KMS-11 (cell line): Measurements from ENCODE around the gene SLC2A11.
"Not testable (repeated sequence)": the region's sequence is repeated elsewhere in the genome, so short reads cannot be mapped to it uniquely, and the experiment has no call there.

Source experiments
- H2AFZ ChIP-seq: fragments of 200-600 bp; sonication (generic); 2 replicates; pipeline ENCODE4 v1.6.1; 2016; ENCODE audit warnings: antibody characterized with exemption, mixed run types, low read depth
- H3K27ac ChIP-seq: fragments of 200-600 bp; sonication (generic); 2 replicates; pipeline ENCODE4 v1.6.1; 2016; ENCODE audit warnings: mild to moderate bottlenecking, mixed run types
- H3K27me3 ChIP-seq: fragments of 200-600 bp; sonication (generic); 2 replicates; pipeline ENCODE4 v1.6.1; 2017; ENCODE audit warnings: mild to moderate bottlenecking, low read depth, mixed run types, moderate library complexity; ENCODE audit not compliant: insufficient read depth
- H3K36me3 ChIP-seq: fragments of 200-600 bp; sonication (generic); 2 replicates; pipeline ENCODE4 v1.6.1; 2017; ENCODE audit warnings: mild to moderate bottlenecking, mixed run types; ENCODE audit not compliant: insufficient read depth
- H3K4me1 ChIP-seq: fragments of 200-600 bp; sonication (generic); 2 replicates; pipeline ENCODE4 v1.6.1; 2016; ENCODE audit warnings: mild to moderate bottlenecking, low read depth, mixed run types; ENCODE audit not compliant: poor library complexity, severe bottlenecking
- H3K4me2 ChIP-seq: fragments of 200-600 bp; sonication (generic); 2 replicates; pipeline ENCODE4 v1.7.0; 2016; ENCODE audit warnings: mild to moderate bottlenecking, mixed run types
- H3K4me3 ChIP-seq: fragments of 200-600 bp; sonication (generic); IDR thresholded peaks from 2 replicates; pipeline ENCODE4 v1.6.1; 2017; ENCODE audit warnings: low read depth, low read length, mixed read lengths; ENCODE audit not compliant: insufficient read depth
- H3K79me2 ChIP-seq: fragments of 200-600 bp; sonication (generic); 2 replicates; pipeline ENCODE4 v1.6.1; 2016; ENCODE audit warnings: low read depth, mixed run types; ENCODE audit not compliant: insufficient read depth
- H3K9ac ChIP-seq: fragments of 200-600 bp; sonication (generic); 2 replicates; pipeline ENCODE4 v1.6.1; 2016; ENCODE audit warnings: mild to moderate bottlenecking, mixed run types
- H4K20me1 ChIP-seq: fragments of 200-600 bp; sonication (generic); 2 replicates; pipeline ENCODE4 v1.6.1; 2016; ENCODE audit warnings: mild to moderate bottlenecking, mixed run types; ENCODE audit not compliant: insufficient read depth
- TF ChIP-seq, protein P1 (sequence below): fragments of 200-600 bp; sonication (generic); conservative IDR thresholded peaks from 2 replicates; pipeline ENCODE4 v1.6.1; 2017; ENCODE audit warnings: low read depth, mild to moderate bottlenecking, antibody characterized with exemption, low read length, moderate library complexity, mixed read lengths

SLC2A11 gene

DNA sequence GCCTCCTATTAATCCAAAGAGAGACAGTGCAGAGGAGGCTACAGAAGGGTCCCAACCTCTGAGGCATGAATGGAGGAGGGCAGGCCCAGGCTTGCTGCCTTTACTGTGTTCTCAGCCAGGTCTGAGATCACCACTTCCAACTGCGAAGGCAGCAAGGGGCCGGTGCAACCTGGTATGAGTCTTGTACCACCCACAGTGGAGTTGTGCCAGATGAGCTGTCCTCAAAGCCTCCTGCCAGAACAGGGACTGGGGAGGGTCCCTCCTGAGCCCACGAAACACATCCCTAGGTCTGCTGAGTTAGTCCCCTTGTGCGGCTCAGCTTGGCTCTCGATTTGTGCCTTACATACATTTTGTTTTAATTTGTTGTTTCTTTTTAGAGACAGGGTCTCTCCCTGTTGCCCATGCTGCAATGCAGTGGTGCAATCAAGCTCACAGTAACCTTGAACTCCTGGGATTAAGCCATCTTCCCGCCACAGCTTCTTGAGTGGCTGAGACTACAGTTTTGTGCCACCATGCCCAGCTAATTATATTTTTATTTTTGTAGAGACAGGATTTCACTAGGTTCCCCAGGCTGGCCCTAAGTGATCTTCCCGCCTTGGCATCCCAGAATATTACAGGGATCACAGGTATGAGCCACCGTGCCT, 45.8 kb downstream of the SLC2A11 start:
- TF ChIP-seq, protein P1, sequence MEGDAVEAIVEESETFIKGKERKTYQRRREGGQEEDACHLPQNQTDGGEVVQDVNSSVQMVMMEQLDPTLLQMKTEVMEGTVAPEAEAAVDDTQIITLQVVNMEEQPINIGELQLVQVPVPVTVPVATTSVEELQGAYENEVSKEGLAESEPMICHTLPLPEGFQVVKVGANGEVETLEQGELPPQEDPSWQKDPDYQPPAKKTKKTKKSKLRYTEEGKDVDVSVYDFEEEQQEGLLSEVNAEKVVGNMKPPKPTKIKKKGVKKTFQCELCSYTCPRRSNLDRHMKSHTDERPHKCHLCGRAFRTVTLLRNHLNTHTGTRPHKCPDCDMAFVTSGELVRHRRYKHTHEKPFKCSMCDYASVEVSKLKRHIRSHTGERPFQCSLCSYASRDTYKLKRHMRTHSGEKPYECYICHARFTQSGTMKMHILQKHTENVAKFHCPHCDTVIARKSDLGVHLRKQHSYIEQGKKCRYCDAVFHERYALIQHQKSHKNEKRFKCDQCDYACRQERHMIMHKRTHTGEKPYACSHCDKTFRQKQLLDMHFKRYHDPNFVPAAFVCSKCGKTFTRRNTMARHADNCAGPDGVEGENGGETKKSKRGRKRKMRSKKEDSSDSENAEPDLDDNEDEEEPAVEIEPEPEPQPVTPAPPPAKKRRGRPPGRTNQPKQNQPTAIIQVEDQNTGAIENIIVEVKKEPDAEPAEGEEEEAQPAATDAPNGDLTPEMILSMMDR, result no peak
- no peaks in the 10 kb centered on the region for H3K36me3 ChIP-seq

DNA sequence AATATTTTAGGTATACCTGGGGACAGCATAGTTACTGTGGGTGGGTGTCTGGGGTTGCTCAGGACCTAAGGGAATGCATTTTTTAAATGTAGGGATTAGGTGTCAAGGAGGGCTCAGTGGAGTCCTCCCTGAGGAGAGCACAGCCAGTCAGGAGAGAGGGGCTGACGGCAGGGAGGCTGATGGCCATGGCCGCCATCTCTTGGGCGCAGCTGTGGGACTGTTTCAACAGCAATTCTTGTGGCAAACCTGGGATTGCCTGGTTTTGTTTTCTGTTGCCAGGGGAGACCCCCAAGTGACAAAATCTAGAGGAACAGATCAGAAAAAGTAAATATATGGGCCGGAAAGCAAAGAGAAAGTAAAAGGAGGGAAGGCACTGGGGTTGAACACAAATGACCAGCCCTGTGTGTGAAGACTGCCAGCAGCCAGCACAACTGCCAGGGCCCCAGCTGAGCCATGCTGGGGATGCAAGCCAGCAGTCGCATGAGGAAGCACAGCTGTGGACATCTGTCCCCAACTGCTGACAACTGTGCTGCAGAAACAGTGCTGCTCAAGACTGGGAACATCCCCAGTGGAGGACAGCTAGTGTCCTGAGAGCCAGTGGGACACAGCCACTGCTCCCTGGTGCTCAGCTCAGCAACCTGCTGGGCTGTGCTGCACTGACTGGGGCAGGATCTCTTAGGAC, 47.0 kb downstream of the SLC2A11 start:
- no peak overlapping the region for H3K4me2 ChIP-seq
- no peaks in the 10 kb centered on the region for H4K20me1 ChIP-seq
- H3K4me1 ChIP-seq, result peaks cover 14% of the 10 kb centered on the region

More for the DNA sequence above, 45.8 kb downstream of the SLC2A11 start:
- H3K9ac ChIP-seq, result no peak overlapping the region
- no peaks in the 10 kb centered on the region for H4K20me1 ChIP-seq
- H3K79me2 ChIP-seq, result no peaks in the 10 kb centered on the region
- H3K27me3 ChIP-seq, result no peaks in the 10 kb centered on the region; the same call in 1 of the 2 replicates
- H3K4me1 ChIP-seq, result peaks cover 1% of the 10 kb centered on the region
- H3K4me3 ChIP-seq, result no peak overlapping the region
- H3K4me2 ChIP-seq, result no peak overlapping the region
- no peak overlapping the region for H3K27ac ChIP-seq
- no peak overlapping the region for H2AFZ ChIP-seq

DNA sequence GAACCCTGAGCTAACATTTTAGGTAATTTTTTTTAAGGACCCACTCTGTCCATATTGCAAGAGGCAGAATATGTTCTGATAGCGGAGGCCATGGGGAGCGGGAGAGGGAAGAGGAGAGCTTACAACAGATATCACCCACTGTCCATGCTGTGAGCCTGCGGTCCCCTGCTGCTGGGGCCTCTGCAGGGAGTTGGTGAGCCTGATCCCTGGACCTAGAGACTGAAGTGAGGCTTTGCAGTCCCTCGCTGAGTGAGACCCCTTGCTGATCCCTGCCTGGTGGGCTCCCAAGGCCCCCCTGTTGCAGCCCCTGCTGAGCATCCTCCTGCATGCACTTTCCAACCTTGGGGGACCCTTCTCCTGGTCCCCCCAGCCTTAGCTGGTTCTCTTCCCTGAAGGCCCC, 49.0 kb downstream of the SLC2A11 start:
- peaks cover 15% of the 10 kb centered on the region for H3K4me1 ChIP-seq
- H3K4me3 ChIP-seq, result no peak overlapping the region
- no peaks in the 10 kb centered on the region; the same call in 1 of the 2 replicates for H3K27me3 ChIP-seq
- H3K27ac ChIP-seq, result no peak overlapping the region
- H2AFZ ChIP-seq, result no peak overlapping the region
- no peaks in the 10 kb centered on the region for H3K36me3 ChIP-seq
- TF ChIP-seq, protein P1, result no peak
- H4K20me1 ChIP-seq, result no peaks in the 10 kb centered on the region
- H3K4me2 ChIP-seq, result no peak overlapping the region
- H3K79me2 ChIP-seq, result no peaks in the 10 kb centered on the region
- H3K9ac ChIP-seq, result no peak overlapping the region

More for the DNA sequence above, 47.0 kb downstream of the SLC2A11 start:
- H3K4me3 ChIP-seq, result no peak overlapping the region
- H3K9ac ChIP-seq, result no peak overlapping the region
- no peaks in the 10 kb centered on the region for H3K36me3 ChIP-seq
- no peaks in the 10 kb centered on the region for H3K79me2 ChIP-seq
- no peak overlapping the region for H2AFZ ChIP-seq
- H3K27ac ChIP-seq, result no peak overlapping the region
- no peaks in the 10 kb centered on the region; the same call in 1 of the 2 replicates for H3K27me3 ChIP-seq
- TF ChIP-seq, protein P1, result no peak

DNA sequence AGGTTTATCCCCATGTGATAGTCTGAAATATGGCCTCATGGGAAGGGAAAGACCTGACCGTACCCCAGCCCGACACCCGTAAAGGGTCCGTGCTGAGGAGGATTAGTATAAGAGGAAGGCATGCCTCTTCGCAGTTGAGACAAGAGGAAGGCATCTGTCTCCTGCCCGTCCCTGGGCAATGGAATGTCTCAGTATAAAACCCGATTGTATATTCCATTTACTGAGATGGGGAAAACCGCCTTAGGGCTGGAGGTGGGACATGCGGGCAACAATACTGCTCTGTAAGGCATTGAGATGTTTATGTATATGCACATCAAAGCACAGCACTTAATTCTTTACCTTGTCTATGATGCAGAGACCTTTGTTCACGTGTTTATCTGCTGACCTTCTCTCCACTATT, 49.7 kb downstream of the SLC2A11 start:
- not testable (repeated sequence) for H4K20me1 ChIP-seq, H2AFZ ChIP-seq, H3K4me2 ChIP-seq, H3K27ac ChIP-seq, H3K9ac ChIP-seq, H3K4me3 ChIP-seq, H3K79me2 ChIP-seq, H3K27me3 ChIP-seq, H3K36me3 ChIP-seq
- peaks cover 15% of the 10 kb centered on the region for H3K4me1 ChIP-seq
